GM10266 (cell line): Measurements from ENCODE around the gene VTA1.
A peak's percentile ranks its signal among the peaks of the same experiment; 100 is the strongest.

Source experiments
- DNase-seq: peaks from one replicate; pipeline ENCODE4 v3.0.0; 2012; ENCODE audit errors: extremely low spot score
- TF ChIP-seq, protein P1 (sequence below): IDR thresholded peaks from 2 replicates; pipeline ENCODE4 v1.5.1; 2012; ENCODE audit warnings: mild to moderate bottlenecking, low read depth; ENCODE audit not compliant: control insufficient read depth, insufficient read depth; ENCODE audit errors: missing control alignments

The VTA1 gene

DNA sequence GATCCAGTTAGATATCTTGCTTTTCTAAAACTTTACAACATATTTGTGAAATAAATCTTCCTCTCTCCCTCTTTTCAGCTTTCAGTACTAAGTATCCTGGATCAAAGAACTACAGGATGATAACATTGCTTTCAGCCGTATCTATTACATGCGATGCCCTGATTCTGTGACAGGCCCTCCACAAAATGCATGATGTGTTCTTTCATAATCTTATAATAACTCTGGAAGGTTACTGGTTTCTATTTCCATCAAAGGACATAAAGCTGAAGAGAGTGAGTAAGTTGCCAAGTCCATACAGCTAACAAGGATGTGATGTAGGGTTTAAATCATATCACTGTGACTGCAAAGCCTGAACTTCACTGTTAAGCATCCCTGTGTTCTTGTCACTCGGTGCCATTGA is 91.8 kb downstream of the VTA1 start:
- DNase-seq, result no peak
- TF ChIP-seq, protein P1, sequence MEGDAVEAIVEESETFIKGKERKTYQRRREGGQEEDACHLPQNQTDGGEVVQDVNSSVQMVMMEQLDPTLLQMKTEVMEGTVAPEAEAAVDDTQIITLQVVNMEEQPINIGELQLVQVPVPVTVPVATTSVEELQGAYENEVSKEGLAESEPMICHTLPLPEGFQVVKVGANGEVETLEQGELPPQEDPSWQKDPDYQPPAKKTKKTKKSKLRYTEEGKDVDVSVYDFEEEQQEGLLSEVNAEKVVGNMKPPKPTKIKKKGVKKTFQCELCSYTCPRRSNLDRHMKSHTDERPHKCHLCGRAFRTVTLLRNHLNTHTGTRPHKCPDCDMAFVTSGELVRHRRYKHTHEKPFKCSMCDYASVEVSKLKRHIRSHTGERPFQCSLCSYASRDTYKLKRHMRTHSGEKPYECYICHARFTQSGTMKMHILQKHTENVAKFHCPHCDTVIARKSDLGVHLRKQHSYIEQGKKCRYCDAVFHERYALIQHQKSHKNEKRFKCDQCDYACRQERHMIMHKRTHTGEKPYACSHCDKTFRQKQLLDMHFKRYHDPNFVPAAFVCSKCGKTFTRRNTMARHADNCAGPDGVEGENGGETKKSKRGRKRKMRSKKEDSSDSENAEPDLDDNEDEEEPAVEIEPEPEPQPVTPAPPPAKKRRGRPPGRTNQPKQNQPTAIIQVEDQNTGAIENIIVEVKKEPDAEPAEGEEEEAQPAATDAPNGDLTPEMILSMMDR, result no peak

DNA sequence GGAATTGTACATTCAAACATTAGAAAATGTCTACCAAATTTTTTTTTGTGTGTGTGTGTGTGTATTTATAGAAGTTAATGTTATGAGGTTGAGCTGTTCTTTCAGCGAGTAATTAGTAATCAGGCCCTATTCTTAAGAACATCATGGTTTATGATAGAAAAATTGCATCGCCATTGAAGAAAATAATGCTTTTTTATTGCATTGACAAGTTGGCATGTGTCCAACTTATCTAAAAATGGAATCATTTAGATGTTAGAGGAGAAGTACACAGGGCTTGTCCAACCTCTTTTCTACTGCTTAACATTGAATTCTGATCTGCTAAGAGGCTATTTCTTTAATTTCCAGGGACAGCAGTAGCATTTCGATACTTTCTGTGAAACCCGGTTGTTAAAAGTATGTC is 93.1 kb downstream of the VTA1 start:
- DNase-seq, result no peak

DNA sequence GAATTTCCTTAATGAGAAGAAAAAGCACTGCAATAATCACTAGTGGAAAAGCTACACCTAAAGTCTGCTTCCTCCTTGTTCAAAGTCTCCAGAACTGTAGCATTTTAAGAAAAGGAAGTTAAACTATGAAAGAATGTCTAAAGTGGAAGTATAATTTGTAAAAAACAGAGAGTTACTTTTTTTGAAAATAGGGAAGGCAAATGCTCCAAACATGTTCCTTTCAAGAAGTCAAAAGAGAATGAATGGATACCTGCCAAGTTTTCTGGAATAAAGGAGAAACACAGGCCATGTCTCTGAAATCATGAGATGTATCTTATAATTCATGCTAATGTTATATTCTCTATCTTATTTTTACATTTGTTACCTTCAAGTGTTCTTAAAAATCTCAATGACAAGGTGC is 94.0 kb downstream of the VTA1 start:
- DNase-seq, result no peak
- TF ChIP-seq, protein P1, result no peak

More for the DNA sequence above, 93.1 kb downstream of the VTA1 start:
- TF ChIP-seq, protein P1, result no peak

DNA sequence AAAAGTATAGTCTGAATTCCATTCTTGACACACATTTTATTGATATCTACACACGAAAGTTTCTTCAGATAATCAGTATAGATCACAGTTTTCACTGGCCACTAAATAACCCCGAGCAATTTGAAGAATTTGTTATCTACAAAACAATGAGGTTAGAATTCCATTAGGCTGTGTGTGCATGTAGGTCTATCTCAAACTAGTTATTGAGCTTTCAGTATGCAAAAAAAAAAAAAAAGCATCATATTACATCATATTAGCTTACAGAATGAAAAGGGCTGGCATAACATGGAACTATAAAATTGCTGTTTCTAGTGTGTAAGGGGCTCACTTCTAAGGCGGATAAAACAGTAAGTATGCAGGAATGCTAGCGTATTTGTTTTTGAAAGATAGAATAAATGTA is 95.2 kb downstream of the VTA1 start:
- DNase-seq, result no peak
- TF ChIP-seq, protein P1, result no peak

DNA sequence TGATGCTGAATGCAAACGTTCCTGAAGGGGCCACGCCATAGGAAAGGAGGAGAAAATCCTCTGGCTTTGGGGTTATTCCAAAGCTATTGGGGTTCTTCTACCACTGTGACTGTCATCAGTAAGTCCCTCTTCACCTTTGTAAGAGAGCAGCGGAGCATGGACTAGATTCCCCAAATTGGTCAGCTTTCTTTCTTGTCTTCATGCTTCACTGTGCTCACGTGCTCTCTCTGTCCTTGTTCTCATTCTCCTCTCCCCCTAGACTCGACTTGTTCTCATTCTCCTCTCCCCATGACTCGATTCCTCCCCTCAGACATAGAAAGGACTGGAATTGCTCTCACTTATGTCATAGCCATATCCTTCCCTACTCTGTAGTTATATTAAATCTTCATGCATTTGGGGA is 99.9 kb downstream of the VTA1 start:
- DNase-seq, result peak; percentile 2
- TF ChIP-seq, protein P1, result no peak

DNA sequence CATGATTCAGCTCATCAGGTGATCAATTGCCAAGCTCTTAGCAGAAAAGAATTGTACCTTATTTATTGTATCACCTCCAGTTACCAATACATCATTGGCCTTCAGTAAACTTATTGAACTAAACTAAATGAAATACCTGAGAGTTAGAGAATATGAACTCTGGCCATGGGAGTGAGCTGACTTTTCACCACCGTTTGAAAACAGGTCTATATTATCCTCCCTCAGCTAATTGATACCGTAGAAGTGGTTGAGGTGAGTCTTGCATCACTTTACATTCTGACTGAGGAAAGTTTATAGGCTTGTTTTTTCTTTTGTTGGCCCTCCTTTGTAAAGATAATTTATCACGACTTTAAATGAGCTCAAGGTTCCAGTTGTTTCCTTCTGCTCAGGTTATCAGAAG is 102.2 kb downstream of the VTA1 start:
- TF ChIP-seq, protein P1, result no peak
- no peak for DNase-seq

DNA sequence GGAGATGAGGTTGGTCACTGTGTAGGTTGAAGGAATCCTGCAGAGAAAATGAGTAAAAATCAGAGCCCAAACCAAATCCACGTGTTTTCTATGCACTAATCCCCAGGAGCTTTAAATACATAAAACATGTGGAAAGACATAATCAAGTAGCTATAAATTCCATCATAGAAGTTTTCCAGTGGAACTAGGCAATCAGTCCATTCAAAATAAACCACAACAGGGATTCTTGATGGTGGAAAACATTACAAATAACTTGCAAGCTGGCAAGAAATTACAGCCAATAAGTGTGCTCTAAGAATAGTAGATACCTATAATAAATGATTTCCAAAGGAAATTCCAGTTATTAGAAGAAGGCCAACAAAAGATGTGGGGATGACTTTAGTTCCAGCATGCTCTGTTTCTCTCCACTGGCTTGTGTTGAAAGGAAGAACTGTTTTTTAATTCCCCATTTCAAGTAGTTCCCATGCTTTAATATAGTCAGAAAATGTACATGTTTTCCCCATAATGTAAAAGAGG is 104.9 kb downstream of the VTA1 start:
- TF ChIP-seq, protein P1, result no peak
- DNase-seq, result no peak
